IPS-20b (cell line): Measurements from ENCODE around the gene TERB1.

ENCODE experiments used
- H3K27ac ChIP-seq: one replicate; pipeline ENCODE4 v1.5.1; 2013; ENCODE audit warnings: low read length
- H3K27me3 ChIP-seq: 2 replicates; pipeline ENCODE4 v1.6.1; 2013; ENCODE audit warnings: mild to moderate bottlenecking, low read length, inconsistent platforms; ENCODE audit not compliant: insufficient read depth
- H3K36me3 ChIP-seq: 2 replicates; pipeline ENCODE4 v1.6.1; 2013; ENCODE audit warnings: low read depth, mild to moderate bottlenecking, inconsistent platforms, low read length, moderate library complexity; ENCODE audit not compliant: insufficient read depth
- H3K4me1 ChIP-seq: 2 replicates; pipeline ENCODE4 v1.6.1; 2013; ENCODE audit warnings: mild to moderate bottlenecking, control low read depth, inconsistent platforms, low read length, moderate library complexity; ENCODE audit not compliant: insufficient read depth
- H3K4me3 ChIP-seq: 2 replicates; pipeline ENCODE4 v1.5.1; 2013; ENCODE audit warnings: mild to moderate bottlenecking, low read length, inconsistent platforms
- H3K9ac ChIP-seq: 2 replicates; pipeline ENCODE4 v1.6.1; 2013; ENCODE audit warnings: low read depth, mild to moderate bottlenecking, inconsistent platforms, low read length, moderate library complexity
- H3K9me3 ChIP-seq: 2 replicates; pipeline ENCODE4 v1.6.1; 2013; ENCODE audit warnings: mild to moderate bottlenecking, low read depth, low read length, inconsistent platforms; ENCODE audit not compliant: insufficient read depth

Gene TERB1

GRCh38 chr16:66844342-66845079 lies 43.1 kb upstream of the TERB1 start, which contains the start of gene CA7:
CA7 (plus strand) TSS chr16:66844414; CDS start chr16:66844488, 74 bp downstream.
- Histone ChIP-seq H3K9ac (no peak within 1 kb of the TSS), H3K4me3 (peak within 1 kb of the TSS; percentile 74), H3K27me3 (peaks cover 89% of the 10 kb centered on the region), H3K36me3 (no peaks in the 10 kb centered on the region), H3K9me3 (no peaks in the 10 kb centered on the region), H3K4me1 (no peaks in the 10 kb centered on the region; the same call in 1 of the 2 replicates), H3K27ac (no peak within 1 kb of the TSS)

GRCh38 chr16:66844009-66844341 lies 42.6 kb upstream of the TERB1 start:
- no peak overlapping the region for H3K9ac ChIP-seq
- H3K36me3 ChIP-seq, result no peaks in the 10 kb centered on the region
- peak overlapping the region; percentile 74 for H3K4me3 ChIP-seq
- no peaks in the 10 kb centered on the region; the same call in 1 of the 2 replicates for H3K4me1 ChIP-seq
- no peaks in the 10 kb centered on the region for H3K9me3 ChIP-seq
- H3K27ac ChIP-seq, result no peak overlapping the region
- peaks cover 87% of the 10 kb centered on the region for H3K27me3 ChIP-seq

GRCh38 chr16:66843191-66843590 lies 41.8 kb upstream of the TERB1 start:
- Histone ChIP-seq H3K27ac (no peak overlapping the region), H3K9ac (no peak overlapping the region), H3K4me3 (no peak overlapping the region), H3K9me3 (no peaks in the 10 kb centered on the region), H3K36me3 (no peaks in the 10 kb centered on the region), H3K27me3 (peaks cover 81% of the 10 kb centered on the region), H3K4me1 (no peaks in the 10 kb centered on the region; the same call in 1 of the 2 replicates)

GRCh38 chr16:66842765-66843164 lies 41.4 kb upstream of the TERB1 start:
- H3K4me1 ChIP-seq, result no peaks in the 10 kb centered on the region; the same call in 1 of the 2 replicates
- no peak overlapping the region for H3K9ac ChIP-seq
- no peak overlapping the region for H3K4me3 ChIP-seq
- peaks cover 77% of the 10 kb centered on the region for H3K27me3 ChIP-seq
- no peak overlapping the region for H3K27ac ChIP-seq
- no peaks in the 10 kb centered on the region for H3K9me3 ChIP-seq
- H3K36me3 ChIP-seq, result no peaks in the 10 kb centered on the region

GRCh38 chr16:66841366-66841765 lies 40.0 kb upstream of the TERB1 start:
- H3K4me3 ChIP-seq, result no peak overlapping the region
- H3K9ac ChIP-seq, result no peak overlapping the region
- H3K27me3 ChIP-seq, result peaks cover 63% of the 10 kb centered on the region
- no peaks in the 10 kb centered on the region for H3K36me3 ChIP-seq
- no peaks in the 10 kb centered on the region for H3K9me3 ChIP-seq
- H3K27ac ChIP-seq, result no peak overlapping the region
- no peaks in the 10 kb centered on the region; the same call in 1 of the 2 replicates for H3K4me1 ChIP-seq

GRCh38 chr16:66840883-66841282 lies 39.5 kb upstream of the TERB1 start:
- Histone ChIP-seq H3K9ac (no peak overlapping the region), H3K36me3 (no peaks in the 10 kb centered on the region), H3K27ac (no peak overlapping the region), H3K4me1 (no peaks in the 10 kb centered on the region; the same call in 1 of the 2 replicates), H3K27me3 (peaks cover 58% of the 10 kb centered on the region), H3K4me3 (no peak overlapping the region), H3K9me3 (no peaks in the 10 kb centered on the region)

GRCh38 chr16:66834746-66835145 lies 33.4 kb upstream of the TERB1 start:
- Histone ChIP-seq H3K9me3 (no peaks in the 10 kb centered on the region), H3K36me3 (no peaks in the 10 kb centered on the region), H3K4me3 (no peak overlapping the region), H3K27ac (no peak overlapping the region), H3K27me3 (0 out of 2 replicates have a peak, but pooled peaks cover 18% of the 10 kb centered on the region), H3K4me1 (0 out of 2 replicates have a peak, but pooled peaks cover under 1% of the 10 kb centered on the region), H3K9ac (no peak overlapping the region)

GRCh38 chr16:66832661-66833305 lies 31.4 kb upstream of the TERB1 start:
- H3K4me3 ChIP-seq, result no peak overlapping the region
- peaks cover 10% of the 10 kb centered on the region for H3K36me3 ChIP-seq
- H3K27me3 ChIP-seq, result 0 out of 2 replicates have a peak, but pooled peaks cover 12% of the 10 kb centered on the region
- no peak overlapping the region for H3K9ac ChIP-seq
- H3K9me3 ChIP-seq, result no peaks in the 10 kb centered on the region
- 0 out of 2 replicates have a peak, but pooled peaks cover 5% of the 10 kb centered on the region for H3K4me1 ChIP-seq
- no peak overlapping the region for H3K27ac ChIP-seq

- H3K27me3 ChIP-seq, result 0 out of 2 replicates have a peak, but pooled peaks cover 12% of the 10 kb centered on the region
- H3K4me1 ChIP-seq, result 0 out of 2 replicates have a peak, but pooled peaks cover 5% of the 10 kb centered on the region
- H3K9ac ChIP-seq, result no peak overlapping the region
- H3K36me3 ChIP-seq, result peaks cover 14% of the 10 kb centered on the region
- no peak overlapping the region for H3K4me3 ChIP-seq
- no peak overlapping the region for H3K27ac ChIP-seq
- no peaks in the 10 kb centered on the region for H3K9me3 ChIP-seq
Measured at GRCh38 chr16:66832190-66832589, 30.8 kb upstream of the TERB1 start.

GRCh38 chr16:66830422-66831404 lies 29.3 kb upstream of the TERB1 start, which contains the start of gene NAE1:
NAE1 (minus strand) TSS chr16:66830976; CDS start chr16:66830899, 77 bp downstream.
- 0 out of 2 replicates have a peak, but pooled peaks cover 12% of the 10 kb centered on the region for H3K27me3 ChIP-seq
- no peak within 1 kb of the TSS for H3K27ac ChIP-seq
- H3K36me3 ChIP-seq, result peaks cover 28% of the 10 kb centered on the region

GRCh38 chr16:66824006-66824405 lies 22.6 kb upstream of the TERB1 start:
- H3K9me3 ChIP-seq, result no peaks in the 10 kb centered on the region
- no peak overlapping the region for H3K27ac ChIP-seq
- H3K36me3 ChIP-seq, result peaks cover 84% of the 10 kb centered on the region

More at GRCh38 chr16:66830422-66831404, 29.3 kb upstream of the TERB1 start, which contains the start of gene NAE1:
- Histone ChIP-seq H3K9ac (peak within 1 kb of the TSS; percentile 95), H3K9me3 (no peaks in the 10 kb centered on the region), H3K4me3 (peak within 1 kb of the TSS; percentile 88), H3K4me1 (0 out of 2 replicates have a peak, but pooled peaks cover 5% of the 10 kb centered on the region)

More at GRCh38 chr16:66824006-66824405, 22.6 kb upstream of the TERB1 start:
- H3K27me3 ChIP-seq, result no peaks in the 10 kb centered on the region
- no peak overlapping the region for H3K4me3 ChIP-seq
- no peak overlapping the region for H3K9ac ChIP-seq
- H3K4me1 ChIP-seq, result no peaks in the 10 kb centered on the region
